Heart right ventricle (tissue), 16 donors: Measurements from ENCODE around the gene SURF4. TPM values are rescaled to one million over a fixed set of nuclear protein-coding genes. Genes with fewer than 3 reads are reported as not detected.
"Not testable (repeated sequence)": the region's sequence is repeated elsewhere in the genome, so short reads cannot be mapped to it uniquely, and the experiment has no call there.

Experiments
- ATAC-seq, 8 donors: fragments of 200-7000 bp; cut with Tn5 transposase; one replicate each; pipeline ENCODE4 v1.9.1; 2020; ENCODE audit warnings: mild to moderate bottlenecking in 8 of 8, moderate library complexity in 8 of 8, moderate number of reproducible peaks in 1 of 8
- DNase-seq, 2 donors: peaks; one replicate each; pipeline ENCODE4 v3.0.0-alpha.2; 2020
- H3K27ac ChIP-seq, 10 donors: fragments of 200-600 bp; sonication (generic) in 2 of 10; one replicate each; pipeline versions ENCODE4 v1.5.0 to v1.8.0; 2020 to 2022; ENCODE audit warnings: mild to moderate bottlenecking in 3 of 10
- H3K27me3 ChIP-seq, 7 donors: fragments of 200-600 bp; one replicate each; pipeline ENCODE4 v1.8.0; 2021 to 2022; ENCODE audit warnings: mild to moderate bottlenecking in 2 of 7
- H3K36me3 ChIP-seq, 9 donors: fragments of 200-600 bp; sonication (generic) in 1 of 9; one replicate each; pipeline versions ENCODE4 v1.5.0 to v1.8.0; 2020 to 2022; ENCODE audit warnings: mild to moderate bottlenecking in 2 of 9
- H3K4me1 ChIP-seq, 9 donors: fragments of 200-600 bp; sonication (generic) in 1 of 9; one replicate each; pipeline versions ENCODE4 v1.5.0 to v1.8.0; 2020 to 2022; ENCODE audit warnings: mild to moderate bottlenecking in 4 of 9
- H3K4me3 ChIP-seq, 10 donors: fragments of 200-600 bp; sonication (generic) in 2 of 10; one replicate each; pipeline versions ENCODE4 v1.5.0 to v1.8.0; 2020 to 2022; ENCODE audit warnings: mild to moderate bottlenecking in 7 of 10, moderate library complexity in 2 of 10
- H3K9me3 ChIP-seq, 11 donors: fragments of 200-600 bp in 10 of 11; sonication (generic) in 2 of 11; one replicate each; pipeline versions ENCODE4 v1.5.0 to v1.8.0; 2013 to 2022; ENCODE audit warnings: mild to moderate bottlenecking in 2 of 11, control low read depth in 1 of 11, moderate library complexity in 1 of 11
- CTCF ChIP-seq, 9 donors: fragments of 200-600 bp; sonication (generic) in 2 of 9; IDR thresholded peaks; one replicate each; pipeline versions ENCODE4 v1.5.0 to v1.8.0; 2021 to 2022; ENCODE audit warnings: antibody characterized with exemption in 9 of 9, mild to moderate bottlenecking in 5 of 9, moderate library complexity in 1 of 9
- WGBS, 2 donors: extraction: QIAGEN DNeasy Blood & Tissue Kit; methylation state at CpG; one replicate each; pipeline ENCODE4 v1.1.7; 2013; ENCODE audit warnings: inconsistent platforms in 1 of 2; 5-methylcytosine and 5-hydroxymethylcytosine counted together
- intact Hi-C, 10 donors: fragments of 100-400 bp; cut with DNase I; formaldehyde crosslinking; loops; one replicate each; pipeline versions ENCODE4 v1.11.1 to v1.14.2; 2022
- polyA plus RNA-seq, 2 donors: library from polyadenylated mRNA; stranded (reverse); fragments of 200-250 nt; gene quantifications; one replicate each; pipeline ENCODE4 v1.2.3, GENCODE V29; 2013
- total RNA-seq, 10 donors: library from RNA; stranded (reverse); fragmentation: NEBNext Ultra II Directional in 3 of 10; extraction: Animal tissue kit (Norgen Biotek cat#: 25700) in 3 of 10; gene quantifications; one replicate each; pipeline versions ENCODE4 v1.2.1 to v1.2.4, GENCODE V29; 2021 to 2023
- donor health status: Arrhythmogenic right ventricular cardiomyopathy.
- donor health status: ischemic (EF 13 %, LVEDD 7.1; RV severe dilation, severe dysfunction).
- donor health status: healthy with polysubstance abuse.
- donor health status: DM: no; HTN: yes; CAD: no.
- donor health status: DM: no; HTN: no; CAD: no.
- donor health status: ischemic (EF 25% LVEDD 6.9; RV normal size, moderate dysfunction).
- donor health status: ischemic (EF 25% LVEDD 5.7; RV mildly dilated, moderate dysfunction).
- donor health status: healthy.
- donor health status: DM: yes; HTN: yes; CAD: no.
- donor health status: Ischemic cardiomyopathy.
- donor health status: ischemic (EF 35%, LVEDD 5.7; RV mildly dilated, moderate dysfunction).
- donor health status: nonischemic (EF 11% LVEDD 7.7; RV severe dilation, severe dysfunction).
- donor health status: DM: yes; HTN: yes; CAD: no.
- donor health status: PGD.
- donor health status: ischemic (EF 29% LVEDD 5.4; RV normal size, mild dysfunction).
- donor health status: nonischemic (EF 23%, LVEDD 6.1; RV moderate dilation, normal function).

Gene SURF4
- total and polyA plus RNA-seq, 12 donors: 21.5 to 113 (median 64.2) TPM

- no peak overlapping the region for H3K27ac ChIP-seq
- no peak for TF ChIP-seq CTCF (IDR thresholded peaks at IDR 0.05)
- peaks cover 0 to 2% (median 0%) of the 10 kb centered on the region in 7 donors for H3K27me3 ChIP-seq
- H3K36me3 ChIP-seq: peaks cover 0 to 34% (median 19%) of the 10 kb centered on the region in 9 donors
- DNase-seq (no peak), ATAC-seq (peak in 2 of 8 donors; percentile 16 to 18)
- H3K4me3 ChIP-seq: no peak overlapping the region
- 90 to 92% methylated on average over 10 of the region's 10 CpGs for WGBS, 2 donors
- intact Hi-C loops: loop anchor here in 6 of 10 donors (2.0 to 5.0 kb wide), 2 partner anchors 141 to 143 kb away; no protein-coding TSS in a partner anchor
- no peaks in the 10 kb centered on the region for H3K4me1 ChIP-seq
- no peaks in the 10 kb centered on the region for H3K9me3 ChIP-seq
Observed at GRCh38 chr9:133327834-133328484, 47.9 kb downstream of the SURF4 start.

GRCh38 chr9:133327021-133327420, 48.8 kb downstream of the SURF4 start:
- not testable (repeated sequence) for H3K4me1 ChIP-seq, H3K4me3 ChIP-seq, H3K27me3 ChIP-seq, ATAC-seq, H3K27ac ChIP-seq, DNase-seq, H3K9me3 ChIP-seq
- peaks cover 0 to 25% (median 12%) of the 10 kb centered on the region in 9 donors for H3K36me3 ChIP-seq
- intact Hi-C loops: loop anchor here in 5 of 10 donors (5.0 kb wide), 1 partner anchor 140 kb away; no protein-coding TSS in a partner anchor
- WGBS, 2 donors: 89 to 93% methylated on average over 6 of the region's 6 CpGs

GRCh38 chr9:133323991-133324703, 51.7 kb downstream of the SURF4 start:
- intact Hi-C loops: loop anchor here in 1 of 10 donors (5.0 kb wide), 1 partner anchor 137 kb away; no protein-coding TSS in a partner anchor

GRCh38 chr9:133323211-133323610, 52.6 kb downstream of the SURF4 start:
- peaks cover 0 to 10% (median 0%) of the 10 kb centered on the region in 7 donors for H3K27me3 ChIP-seq
- H3K9me3 ChIP-seq: no peaks in the 10 kb centered on the region
- H3K4me1 ChIP-seq: no peaks in the 10 kb centered on the region
- no peaks in the 10 kb centered on the region for H3K36me3 ChIP-seq
- intact Hi-C loops: loop anchor here in 1 of 10 donors (5.0 kb wide), 1 partner anchor 136 kb away; no protein-coding TSS in a partner anchor
- DNase-seq: no peak
- WGBS, 2 donors: 86% methylated on average over 10 of the region's 10 CpGs
- no peak overlapping the region for H3K27ac ChIP-seq
- no peak overlapping the region for H3K4me3 ChIP-seq
- no peak for TF ChIP-seq CTCF (IDR thresholded peaks at IDR 0.05)
- no peak for ATAC-seq

More at GRCh38 chr9:133323991-133324703, 51.7 kb downstream of the SURF4 start:
- no peak for DNase-seq
- Histone ChIP-seq H3K36me3 (no peaks in the 10 kb centered on the region), H3K27ac (no peak overlapping the region), H3K4me3 (no peak overlapping the region), H3K27me3 (peaks cover 0 to 10% (median 0%) of the 10 kb centered on the region in 7 donors), H3K4me1 (no peaks in the 10 kb centered on the region), H3K9me3 (no peaks in the 10 kb centered on the region)
- TF ChIP-seq CTCF (IDR thresholded peaks at IDR 0.05): no peak
- WGBS, 2 donors: 84 to 86% methylated on average over 13 of the region's 13 CpGs
- no peak for ATAC-seq
